ENCODE data around the gene TNFAIP1.
A peak's percentile ranks its signal among the peaks of the same experiment; 100 is the strongest.
"Not testable (repeated sequence)": the region's sequence is repeated elsewhere in the genome, so short reads cannot be mapped to it uniquely, and the experiment has no call there.

TNFAIP1 gene, protein sequence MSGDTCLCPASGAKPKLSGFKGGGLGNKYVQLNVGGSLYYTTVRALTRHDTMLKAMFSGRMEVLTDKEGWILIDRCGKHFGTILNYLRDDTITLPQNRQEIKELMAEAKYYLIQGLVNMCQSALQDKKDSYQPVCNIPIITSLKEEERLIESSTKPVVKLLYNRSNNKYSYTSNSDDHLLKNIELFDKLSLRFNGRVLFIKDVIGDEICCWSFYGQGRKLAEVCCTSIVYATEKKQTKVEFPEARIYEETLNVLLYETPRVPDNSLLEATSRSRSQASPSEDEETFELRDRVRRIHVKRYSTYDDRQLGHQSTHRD

DNA sequence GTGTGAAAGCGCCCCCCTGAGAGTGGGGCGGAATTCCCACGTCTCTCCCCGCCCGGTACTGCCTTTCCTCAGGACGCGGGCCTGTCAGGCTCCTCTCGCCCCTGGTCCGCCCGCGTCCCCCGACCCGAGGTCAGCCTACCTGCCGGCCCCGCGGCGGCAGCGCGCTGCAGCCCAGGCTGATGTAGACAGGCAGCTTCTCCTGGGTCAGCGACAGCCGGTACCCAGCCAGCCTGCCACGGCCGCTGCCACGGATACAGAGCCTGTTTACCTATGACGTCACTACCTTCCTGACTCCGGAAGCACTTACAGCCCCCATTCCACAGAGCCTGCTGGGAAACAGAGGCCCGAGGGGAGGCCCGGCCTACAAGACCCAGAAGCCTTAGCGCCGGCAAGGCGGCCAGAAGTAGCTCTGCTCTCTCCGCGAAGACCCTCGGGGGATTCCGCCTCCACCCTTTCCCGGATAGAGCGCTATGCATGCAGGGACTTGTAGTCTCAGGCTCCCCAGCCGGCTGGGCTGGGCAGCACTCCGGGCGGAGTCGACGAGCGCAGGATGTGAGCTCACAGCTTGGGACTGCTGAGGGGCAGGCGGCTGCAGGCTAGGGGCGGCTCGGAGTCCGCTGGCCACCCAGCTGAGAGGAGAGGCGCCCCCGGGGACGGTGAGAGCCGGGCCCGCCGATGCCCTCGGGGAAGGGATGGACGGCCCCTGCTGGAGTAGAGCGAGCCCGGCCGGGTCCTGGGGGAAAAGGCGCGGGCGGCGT is at the start of gene TNFAIP1, which contains the start of gene IFT20:
TNFAIP1 (plus strand) TSS at position 561 of the 758 bp plus-strand sequence. CDS start 3,761 bp downstream, outside the sequence.
IFT20 (minus strand) TSS at position 272 of the 758 bp plus-strand sequence. CDS start 3,487 bp downstream, outside the sequence.
- DNase-seq (ENCODE audit: low read depth in 2 of 2), result peak; percentile 96

DNA sequence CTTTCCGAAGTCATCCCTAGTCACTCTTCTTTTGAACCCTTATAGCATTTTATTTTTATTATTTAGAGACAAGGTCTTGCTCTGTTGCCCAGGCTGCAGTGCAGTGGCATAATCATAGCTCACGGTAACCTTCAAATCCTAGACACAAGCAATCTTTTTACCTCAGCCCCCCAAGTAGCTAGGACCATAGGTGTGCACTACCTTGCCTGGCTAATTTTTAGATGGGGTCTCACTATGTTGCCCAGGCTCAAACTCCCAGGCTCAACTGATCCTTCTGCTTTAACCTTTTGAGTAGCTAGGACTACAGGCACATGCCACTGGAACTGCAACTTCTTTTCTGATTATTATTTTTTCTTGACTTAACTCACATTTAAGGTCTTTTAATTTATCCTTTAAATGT is 49.6 kb upstream of the TNFAIP1 start:
- no peak for DNase-seq (ENCODE audit: low read depth in 2 of 2)

DNA sequence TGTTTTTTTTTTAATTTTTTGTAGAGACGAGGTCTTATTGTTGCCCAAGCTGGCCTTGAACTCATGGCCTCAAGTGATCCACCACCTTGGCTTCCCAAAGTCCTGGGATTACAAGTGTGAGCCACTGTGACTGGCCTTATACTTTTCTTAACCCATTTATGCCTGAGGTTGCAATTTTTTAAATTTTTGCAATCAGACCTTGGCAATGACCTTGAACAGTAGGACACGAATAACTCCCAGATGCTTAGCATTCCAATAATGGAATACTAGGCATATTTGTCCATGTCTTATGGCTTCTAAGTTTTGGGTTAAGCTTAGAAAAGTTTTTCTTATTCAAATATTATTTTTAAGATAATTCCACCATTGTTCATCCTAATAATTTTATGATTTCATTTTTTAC is 44.9 kb upstream of the TNFAIP1 start:
- DNase-seq (ENCODE audit: low read depth in 2 of 2), result no peak

DNA sequence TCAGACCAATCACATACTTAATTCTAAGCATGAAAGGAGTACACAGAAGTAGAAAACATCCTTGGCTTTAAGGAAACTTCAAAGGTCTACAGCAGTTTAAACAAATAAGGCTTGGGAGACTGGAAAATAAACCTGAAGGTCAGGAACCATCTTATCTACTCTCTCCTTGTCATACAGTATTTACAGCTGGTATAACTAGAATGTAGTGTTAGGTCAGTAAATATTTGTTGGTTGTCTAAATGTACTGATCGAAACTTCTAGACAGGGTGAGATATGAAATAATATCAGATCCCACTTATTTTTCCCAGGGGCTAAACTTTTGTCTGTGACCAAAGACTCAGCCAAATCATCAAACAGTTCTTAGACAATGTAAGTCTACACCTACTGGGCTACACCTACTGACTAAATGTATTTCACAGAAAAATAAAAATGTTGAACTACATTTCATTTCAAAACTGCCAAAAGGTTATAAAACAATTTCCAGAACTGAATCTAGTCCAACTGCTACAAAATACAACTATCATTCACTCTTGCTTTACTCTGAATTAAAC is 43.7 kb upstream of the TNFAIP1 start:
- no peak for DNase-seq (ENCODE audit: low read depth in 2 of 2)

DNA sequence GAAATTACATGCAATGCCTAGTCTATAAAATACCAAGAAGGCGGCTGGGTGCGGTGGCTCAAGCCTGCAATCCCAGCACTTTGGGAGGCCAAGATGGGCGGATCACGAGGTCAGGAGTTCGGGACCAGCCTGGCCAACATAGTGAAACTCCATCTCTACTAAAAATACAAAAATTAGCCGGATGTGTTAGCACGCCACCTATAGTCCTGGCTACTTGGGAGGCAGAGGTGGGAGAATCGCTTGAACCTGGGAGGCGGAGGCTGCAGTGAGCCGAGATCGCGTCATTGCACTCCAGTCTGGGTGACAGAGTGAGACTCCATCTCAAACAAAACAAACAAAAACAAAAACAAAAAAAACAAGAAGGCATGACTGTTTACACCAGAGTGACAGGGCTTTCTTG is 42.7 kb upstream of the TNFAIP1 start:
- DNase-seq (ENCODE audit: low read depth in 2 of 2), result not testable (repeated sequence)

DNA sequence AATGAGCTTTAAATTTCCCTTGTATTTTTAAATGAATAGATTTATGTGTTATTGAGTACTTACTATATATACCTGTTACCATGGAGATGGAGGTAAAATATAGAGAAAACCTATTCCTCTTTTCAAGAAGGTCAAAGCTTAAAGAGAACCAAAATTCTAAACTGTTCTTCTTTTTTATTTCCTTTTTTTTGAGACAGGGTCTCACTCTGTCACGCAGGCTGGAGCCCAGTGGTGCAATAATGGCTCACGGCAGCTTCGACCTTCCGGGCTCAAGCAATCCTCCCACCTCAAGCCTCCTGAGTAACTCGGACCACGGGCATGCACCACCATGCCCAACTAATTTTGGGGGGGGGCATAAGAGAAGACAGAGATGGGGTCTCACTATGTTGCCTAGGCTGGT is 41.6 kb upstream of the TNFAIP1 start:
- no peak for DNase-seq (ENCODE audit: low read depth in 2 of 2)

DNA sequence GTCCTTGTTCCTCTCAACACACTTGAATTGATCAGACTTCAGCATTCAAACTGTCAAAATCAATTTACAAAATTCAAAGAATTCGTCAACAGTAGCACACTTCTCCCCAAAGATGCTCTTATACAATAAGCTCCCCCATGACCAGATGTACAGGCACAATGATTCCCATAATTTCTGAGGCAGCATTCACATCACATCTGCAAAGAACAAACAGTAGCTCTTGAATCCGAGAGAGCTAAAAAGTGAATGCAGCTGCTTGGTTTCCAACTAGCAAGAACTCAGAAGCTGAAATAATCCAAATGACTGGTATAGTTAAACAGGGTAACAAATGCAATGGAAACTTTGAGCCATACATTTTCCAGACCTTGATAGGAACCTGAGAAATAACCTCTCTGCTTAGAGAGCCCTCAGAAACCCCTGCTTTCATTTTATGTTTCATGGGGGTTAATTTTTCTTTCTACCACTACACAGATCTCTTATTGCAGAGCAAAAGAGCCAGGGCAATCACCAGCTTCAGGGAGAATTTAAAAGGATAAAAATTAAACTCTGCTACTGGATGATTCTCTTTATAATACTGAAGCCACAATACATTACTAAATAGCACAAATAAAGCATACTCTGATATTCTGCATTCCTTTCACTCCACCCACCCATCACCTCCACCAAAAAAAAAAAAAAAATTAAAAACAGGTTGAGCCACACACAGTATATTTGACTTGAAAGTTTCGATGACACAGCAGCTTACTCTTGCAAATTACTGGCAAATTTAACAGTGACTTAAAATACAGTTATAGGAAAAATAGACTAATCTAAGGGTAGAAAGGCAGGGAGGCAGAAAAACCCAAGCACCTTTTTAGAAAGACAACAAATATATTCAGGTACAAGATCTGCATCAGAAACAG is 39.6 kb upstream of the TNFAIP1 start:
- DNase-seq (ENCODE audit: low read depth in 2 of 2), result no peak

DNA sequence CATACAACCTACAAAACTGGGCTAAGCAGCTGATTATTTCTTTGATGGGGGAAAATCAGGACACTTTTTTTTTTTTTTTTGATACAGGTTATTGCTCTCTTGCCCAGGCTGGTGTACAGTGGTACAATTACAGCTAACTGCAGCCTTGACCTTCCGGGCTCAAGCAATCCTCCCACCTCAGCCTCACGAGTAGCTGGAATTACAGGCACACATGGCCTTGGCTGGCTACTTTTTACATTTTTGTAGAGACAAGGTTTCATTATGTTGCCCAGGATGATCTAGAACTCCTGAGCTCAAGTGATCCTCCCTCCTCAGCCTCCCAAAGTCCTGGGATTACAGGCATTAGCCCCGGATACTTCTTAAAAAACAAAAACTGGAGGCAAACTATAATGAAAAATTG is 37.1 kb upstream of the TNFAIP1 start:
- no peak for DNase-seq (ENCODE audit: low read depth in 2 of 2)

DNA sequence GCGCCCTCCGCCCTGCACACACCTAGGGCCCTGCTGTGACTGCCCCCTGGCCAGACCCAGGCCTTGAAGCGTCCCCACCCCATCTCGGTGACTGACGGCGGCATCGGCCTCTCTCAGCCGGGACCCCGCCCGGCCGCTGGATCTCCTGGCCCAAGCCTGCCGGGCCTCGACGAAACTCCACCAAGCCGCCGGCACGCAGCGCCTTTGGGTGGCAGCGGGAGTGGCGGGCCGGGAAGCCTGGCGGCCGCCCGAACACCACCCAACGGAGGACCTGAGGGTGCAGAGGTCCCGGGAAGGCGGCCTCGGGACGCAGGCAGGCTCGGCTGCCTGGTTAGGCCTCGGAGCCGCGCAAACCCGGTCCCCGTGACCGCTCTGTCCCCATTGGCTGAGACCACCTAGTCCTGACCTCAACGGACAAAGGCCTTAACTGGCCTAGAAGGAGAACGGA is 28.6 kb upstream of the TNFAIP1 start:
- no peak for DNase-seq (ENCODE audit: low read depth in 2 of 2)

DNA sequence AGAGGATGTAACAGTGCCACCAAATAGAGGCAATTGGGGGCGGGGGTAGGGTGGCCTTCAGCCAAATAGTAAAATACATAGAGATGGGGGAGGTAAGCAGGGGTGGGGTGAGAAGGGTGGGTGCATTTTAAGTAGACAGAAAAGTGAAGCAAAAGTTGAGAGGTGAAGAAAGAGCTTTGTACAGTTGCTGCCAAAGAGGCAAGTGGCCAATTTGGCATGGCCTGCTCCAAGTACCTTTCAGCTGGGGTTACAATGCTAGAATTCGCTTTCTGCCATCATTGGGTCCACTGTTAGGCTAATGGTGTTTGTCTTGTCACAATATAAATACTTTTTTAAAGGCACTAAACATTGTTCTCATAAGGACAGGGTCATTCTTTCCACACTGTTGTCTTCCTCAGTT is 21.7 kb upstream of the TNFAIP1 start:
- DNase-seq (ENCODE audit: low read depth in 2 of 2), result no peak

DNA sequence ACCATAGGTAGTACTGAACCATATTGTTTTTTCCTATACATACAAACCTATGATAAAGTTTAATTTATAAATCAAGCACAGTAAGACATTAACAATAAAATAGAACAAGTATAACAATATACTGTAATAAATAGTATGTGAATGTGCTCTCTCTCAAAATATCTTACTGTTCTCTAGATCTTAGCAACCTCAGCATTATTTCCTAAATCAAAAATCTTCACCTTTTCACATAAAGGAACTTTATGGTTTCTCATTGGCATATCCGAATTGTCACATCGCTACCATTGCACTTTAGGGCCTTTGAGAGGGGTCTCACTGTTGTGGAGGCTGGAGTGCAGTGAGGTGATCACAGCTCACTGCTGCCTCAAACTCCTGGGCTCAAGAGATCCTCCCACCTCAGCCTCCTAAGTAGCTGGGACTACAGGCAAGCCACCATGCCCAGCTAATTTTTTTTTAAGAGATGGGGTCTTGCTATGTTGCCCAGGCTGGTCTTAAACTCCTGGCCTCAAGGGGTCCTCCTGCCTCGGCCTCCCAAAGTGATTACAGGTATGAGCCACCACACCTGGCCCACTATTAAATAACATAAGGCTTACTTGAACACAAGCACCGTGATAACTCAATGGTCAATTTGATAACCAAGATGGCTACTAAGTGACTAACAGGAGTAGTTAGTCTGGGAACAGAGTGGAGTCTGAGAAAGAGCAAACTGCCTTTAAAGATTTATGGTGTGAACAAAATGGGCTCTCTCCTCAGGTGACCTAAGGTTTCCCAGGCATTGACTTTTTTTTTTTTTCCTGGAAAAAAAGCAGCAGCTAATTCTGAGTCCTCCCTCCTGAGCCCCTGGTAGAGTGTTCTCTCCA is 19.5 kb upstream of the TNFAIP1 start:
- DNase-seq (ENCODE audit: low read depth in 2 of 2), result no peak

DNA sequence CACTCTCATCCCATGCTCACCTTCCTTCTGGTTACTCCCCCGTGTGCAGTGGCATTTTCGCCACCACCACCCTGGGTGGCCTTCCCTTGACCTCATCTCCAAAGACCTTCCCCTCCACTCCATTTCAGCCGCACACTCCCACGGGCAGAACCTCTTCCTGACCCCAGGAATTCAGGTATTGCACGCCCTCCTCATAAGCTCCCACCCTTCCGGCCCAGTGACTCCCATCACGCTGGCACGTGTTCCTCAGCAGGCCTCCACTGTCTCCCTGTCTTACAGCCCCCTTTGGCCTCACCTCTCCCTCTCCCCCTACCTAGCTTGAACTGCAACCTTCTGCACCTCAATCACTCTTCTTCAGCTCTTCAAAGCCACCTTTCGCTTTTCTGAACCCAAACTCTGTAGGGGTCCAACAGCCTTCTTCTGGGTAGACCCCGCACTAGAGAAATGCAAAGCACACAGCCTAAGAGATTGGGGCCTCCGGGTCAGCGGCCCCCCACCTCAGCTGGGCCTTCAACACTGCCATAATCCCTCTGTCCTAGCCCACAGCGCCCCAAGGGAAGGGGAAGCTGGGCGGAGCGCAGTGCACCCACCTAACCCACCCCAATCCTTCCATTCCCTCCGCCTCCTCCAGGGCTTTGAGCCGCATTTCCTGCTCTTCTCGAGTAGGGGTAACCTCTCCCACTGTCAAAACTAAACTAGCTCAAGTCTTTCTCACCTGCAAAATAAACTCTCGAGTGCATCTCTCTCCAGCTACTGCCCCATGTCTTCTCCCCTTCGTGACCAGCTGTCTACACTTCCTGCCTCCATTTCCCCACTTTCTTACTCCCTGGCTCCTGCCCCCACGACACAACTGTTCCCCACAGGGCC is 18.2 kb upstream of the TNFAIP1 start:
- DNase-seq (ENCODE audit: low read depth in 2 of 2), result no peak

DNA sequence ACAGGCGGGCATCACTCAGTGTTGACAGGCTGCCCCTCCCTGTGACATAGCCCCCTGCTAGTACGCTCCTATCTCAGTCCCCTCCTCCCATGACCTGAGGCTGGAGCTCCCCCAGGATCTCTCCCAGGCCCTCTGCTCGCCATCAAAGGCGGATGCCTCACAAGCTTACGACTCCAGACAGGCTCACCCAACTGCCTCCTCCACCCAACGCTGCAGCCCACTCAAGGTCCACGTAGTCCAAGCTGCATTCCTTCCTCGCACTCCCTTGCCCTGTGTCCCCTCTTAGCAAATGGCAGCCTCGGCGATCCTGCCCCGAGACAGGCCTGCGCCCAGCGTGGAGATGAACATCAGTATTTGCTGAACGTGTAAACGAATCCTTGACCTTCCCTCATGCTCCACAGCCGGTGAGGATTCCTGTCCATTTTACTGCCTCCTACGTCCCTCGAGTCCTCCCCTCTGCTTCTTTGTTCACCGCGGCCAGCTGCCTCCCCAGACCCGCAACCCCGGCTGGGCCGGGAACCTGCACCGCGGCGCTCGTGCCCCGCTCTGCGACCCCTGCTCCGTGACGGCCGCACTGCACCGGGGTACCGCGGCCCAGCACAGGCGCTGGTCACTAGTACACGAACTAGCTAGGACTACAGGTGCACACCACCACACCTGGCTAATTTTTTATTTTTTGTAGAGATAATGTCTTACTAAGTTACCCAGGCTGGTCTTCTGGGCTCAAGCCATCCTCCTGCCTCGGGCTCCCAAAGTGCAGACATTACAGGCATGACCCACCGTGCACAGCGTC is 17.4 kb upstream of the TNFAIP1 start:
- DNase-seq (ENCODE audit: low read depth in 2 of 2), result no peak

DNA sequence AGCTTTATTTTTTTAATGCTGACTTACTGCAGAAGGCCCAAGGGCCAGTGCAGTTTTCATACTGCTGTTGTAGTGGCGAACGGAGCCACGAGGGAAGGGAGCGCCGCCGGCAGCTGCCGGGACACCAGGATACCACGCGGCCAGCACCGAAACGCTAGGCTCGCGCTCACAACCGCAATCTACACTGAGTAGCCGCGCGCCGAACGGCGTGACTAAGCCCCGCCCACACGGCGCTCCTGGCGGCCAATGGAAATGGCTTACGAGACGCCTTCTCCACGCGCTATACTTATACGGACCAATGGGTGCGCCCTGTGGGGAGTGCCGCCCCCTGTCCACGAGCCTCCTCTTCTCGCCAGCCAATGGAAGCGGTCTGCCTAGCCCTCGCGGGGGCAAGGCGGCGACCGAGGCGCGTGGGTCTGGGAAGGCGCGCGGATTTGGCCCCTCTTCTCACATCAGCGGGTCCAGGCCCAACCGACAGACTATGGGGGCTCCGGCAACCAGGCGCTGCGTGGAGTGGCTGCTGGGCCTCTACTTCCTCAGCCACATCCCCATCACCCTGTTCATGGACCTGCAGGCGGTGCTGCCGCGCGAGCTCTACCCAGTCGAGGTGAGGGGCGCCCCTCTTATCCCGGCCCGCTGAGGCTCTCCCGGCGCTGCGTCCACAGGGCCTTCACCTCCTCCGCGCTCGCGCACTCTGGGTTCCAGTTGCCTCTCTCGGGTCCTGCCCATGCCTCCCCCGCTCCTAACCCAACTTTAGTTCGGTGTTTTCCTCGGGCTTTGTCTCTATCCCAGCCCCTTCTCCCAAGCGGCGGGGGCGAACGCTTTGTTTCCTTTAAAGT is 16.6 kb upstream of the TNFAIP1 start, which contains the start of gene TMEM97:
TMEM97 (plus strand) TSS at position 442 of the 839 bp plus-strand sequence; CDS start at position 482, 40 bp downstream.
- DNase-seq (ENCODE audit: low read depth in 2 of 2), result peak; percentile 90 to 95

DNA sequence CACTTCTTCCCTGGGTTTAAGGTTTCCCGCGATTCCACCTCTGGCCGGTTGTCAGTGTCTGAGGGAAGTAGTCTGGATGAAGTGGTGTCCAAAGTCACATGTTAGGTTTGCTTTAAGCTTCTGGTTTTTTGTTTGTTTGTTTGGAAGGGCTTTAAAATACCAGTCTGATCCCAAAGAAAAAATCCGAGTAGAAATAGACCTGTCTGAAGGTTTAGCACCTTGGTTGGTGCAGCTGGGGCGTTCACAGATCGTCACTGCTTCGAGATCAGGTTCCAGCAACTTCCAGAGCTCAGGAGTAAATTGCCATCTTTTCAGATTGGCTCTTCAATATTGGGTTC is 16.0 kb upstream of the TNFAIP1 start:
- no peak for DNase-seq (ENCODE audit: low read depth in 2 of 2)

DNA sequence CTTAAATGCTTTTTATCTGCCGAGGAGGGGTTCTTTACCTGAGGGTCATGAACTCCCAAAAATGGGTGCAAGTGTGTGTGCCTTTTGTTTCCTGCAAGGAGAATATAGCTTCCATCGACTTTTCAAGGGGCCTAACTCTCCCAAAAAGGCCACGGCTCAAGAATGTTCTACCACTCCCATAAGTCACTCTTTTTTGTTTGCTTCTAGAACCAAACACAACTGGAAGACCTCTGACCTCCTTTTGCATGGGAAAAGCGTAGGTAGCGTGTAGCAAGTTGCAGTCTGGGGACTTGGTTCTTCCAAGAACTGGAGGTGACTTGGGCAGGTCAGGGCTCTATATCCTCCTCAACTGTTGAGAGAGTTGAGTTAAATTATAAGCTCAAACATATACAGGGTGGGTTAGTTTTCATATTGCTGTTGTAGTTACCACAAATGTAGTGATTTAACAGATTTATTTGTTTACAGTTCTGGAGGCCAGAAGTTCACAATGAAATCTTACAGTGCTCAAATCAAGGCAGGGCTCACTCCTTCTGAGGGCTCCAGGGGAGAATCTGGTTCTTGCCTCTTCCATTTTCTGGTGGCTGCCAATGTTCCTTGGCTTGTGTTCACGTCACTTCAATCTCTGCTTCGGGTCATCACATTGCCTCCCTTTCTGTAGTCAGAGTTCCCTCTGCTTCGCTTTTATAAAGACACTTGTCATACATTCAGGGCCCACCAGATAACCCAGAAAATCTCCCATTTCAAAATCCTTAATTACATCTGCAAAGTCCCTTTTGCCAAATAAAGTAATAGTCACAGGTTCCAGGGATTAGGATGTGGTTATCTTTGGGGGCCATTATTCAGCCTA is 15.1 kb upstream of the TNFAIP1 start:
- DNase-seq (ENCODE audit: low read depth in 2 of 2), result no peak

DNA sequence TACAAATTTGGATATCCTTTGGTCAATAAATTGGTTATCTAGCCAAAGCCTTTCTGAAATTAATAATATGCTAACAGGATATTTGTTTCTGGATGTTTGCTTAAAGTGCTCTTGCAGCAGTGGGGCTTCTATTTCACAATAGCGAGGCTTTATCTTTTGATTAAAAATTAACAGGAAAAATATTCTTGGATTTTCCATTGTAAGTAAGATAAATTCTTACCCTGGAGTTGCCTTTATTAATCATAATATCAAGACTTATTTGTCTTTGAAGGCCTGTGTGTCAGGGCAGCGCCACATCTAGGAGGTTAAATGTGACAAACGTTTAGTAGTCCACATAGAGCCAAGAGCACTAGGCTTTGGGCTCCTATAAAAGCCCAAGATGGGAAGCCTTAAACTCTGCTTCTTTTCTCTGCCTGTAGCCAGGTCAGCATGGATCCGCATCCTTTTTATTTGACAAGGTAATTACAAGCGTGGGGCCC is 11.3 kb upstream of the TNFAIP1 start:
- no peak for DNase-seq (ENCODE audit: low read depth in 2 of 2)
